ENCODE results near the gene MYL6B. TPM values are rescaled to one million over a fixed set of nuclear protein-coding genes. Genes with fewer than 3 reads are reported as not detected.
"Not testable (repeated sequence)": the region's sequence is repeated elsewhere in the genome, so short reads cannot be mapped to it uniquely, and the experiment has no call there.

Gene MYL6B
- total RNA-seq, 1 experiment from 2014 or later: 115 TPM

DNA sequence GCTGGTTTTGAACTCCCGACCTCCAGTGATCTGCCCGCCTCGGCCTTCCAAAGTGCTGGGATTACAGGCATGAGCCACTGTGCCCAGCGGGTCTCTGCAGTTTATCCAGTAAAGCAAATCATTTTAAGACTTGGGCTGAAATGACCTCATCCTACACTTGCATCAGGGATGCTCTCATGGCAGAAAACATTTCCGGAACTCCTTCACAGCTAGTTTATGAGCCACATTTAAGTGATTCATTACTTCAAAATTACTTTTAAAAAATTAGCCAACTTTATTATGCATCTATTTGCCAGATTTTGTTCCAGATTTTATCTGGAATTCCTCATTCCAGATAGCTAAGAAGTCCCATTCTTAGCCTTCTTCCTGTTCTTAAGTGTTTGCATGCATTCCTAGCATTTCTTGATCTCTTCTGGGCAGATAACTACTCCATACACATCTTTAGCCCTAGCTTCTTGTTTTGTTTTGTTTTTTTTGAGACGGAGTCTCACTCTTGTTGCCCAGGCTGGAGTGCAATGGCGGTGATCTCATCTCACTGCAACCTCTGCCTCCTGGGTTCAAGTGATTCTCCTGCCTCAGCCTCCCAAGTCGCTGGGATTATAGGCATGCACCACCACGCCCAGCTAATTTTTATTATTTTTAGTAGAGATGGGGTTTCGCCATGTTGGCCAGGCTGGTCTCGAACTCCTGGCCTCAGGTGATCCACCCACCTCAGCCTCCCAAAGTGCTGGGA, 44.6 kb downstream of the MYL6B start:
- in situ Hi-C loops (cut with HindIII; ENCODE audit: low sequenced_read_pairs); DNase-seq (ENCODE audit: low spot score): not testable (repeated sequence)

GRCh38 chr12:56197921-56198635, 45.7 kb downstream of the MYL6B start:
- DNase-seq (ENCODE audit: low spot score): no peak
- in situ Hi-C loops (cut with HindIII; ENCODE audit: low sequenced_read_pairs): no loop called here

GRCh38 chr12:56198836-56199235, 46.4 kb downstream of the MYL6B start:
- in situ Hi-C loops (cut with HindIII; ENCODE audit: low sequenced_read_pairs): no loop called here

GRCh38 chr12:56202366-56202765, 50.0 kb downstream of the MYL6B start:
- DNase-seq (ENCODE audit: low spot score): no peak
- in situ Hi-C loops (cut with HindIII; ENCODE audit: low sequenced_read_pairs): loop anchor here (10.0 kb wide), 1 partner anchor 92 kb away; no protein-coding TSS in a partner anchor

More at GRCh38 chr12:56198836-56199235, 46.4 kb downstream of the MYL6B start:
- DNase-seq (ENCODE audit: low spot score): no peak

- no peak for DNase-seq (ENCODE audit: low spot score)
Measured at GRCh38 chr12:56202838-56203237, 50.5 kb downstream of the MYL6B start.

GRCh38 chr12:56204275-56204674, 51.9 kb downstream of the MYL6B start:
- in situ Hi-C loops (cut with HindIII; ENCODE audit: low sequenced_read_pairs): loop anchor here (10.0 kb wide), 1 partner anchor 91 kb away; no protein-coding TSS in a partner anchor
- no peak for DNase-seq (ENCODE audit: low spot score)

More at GRCh38 chr12:56202838-56203237, 50.5 kb downstream of the MYL6B start:
- in situ Hi-C loops (cut with HindIII; ENCODE audit: low sequenced_read_pairs): loop anchor here (10.0 kb wide), 1 partner anchor 92 kb away; no protein-coding TSS in a partner anchor

- DNase-seq (ENCODE audit: low spot score): no peak
- in situ Hi-C loops (cut with HindIII; ENCODE audit: low sequenced_read_pairs): loop anchor here (10.0 kb wide), 1 partner anchor 89 kb away; no protein-coding TSS in a partner anchor
Measured at GRCh38 chr12:56205445-56205844, 53.1 kb downstream of the MYL6B start.

DNA sequence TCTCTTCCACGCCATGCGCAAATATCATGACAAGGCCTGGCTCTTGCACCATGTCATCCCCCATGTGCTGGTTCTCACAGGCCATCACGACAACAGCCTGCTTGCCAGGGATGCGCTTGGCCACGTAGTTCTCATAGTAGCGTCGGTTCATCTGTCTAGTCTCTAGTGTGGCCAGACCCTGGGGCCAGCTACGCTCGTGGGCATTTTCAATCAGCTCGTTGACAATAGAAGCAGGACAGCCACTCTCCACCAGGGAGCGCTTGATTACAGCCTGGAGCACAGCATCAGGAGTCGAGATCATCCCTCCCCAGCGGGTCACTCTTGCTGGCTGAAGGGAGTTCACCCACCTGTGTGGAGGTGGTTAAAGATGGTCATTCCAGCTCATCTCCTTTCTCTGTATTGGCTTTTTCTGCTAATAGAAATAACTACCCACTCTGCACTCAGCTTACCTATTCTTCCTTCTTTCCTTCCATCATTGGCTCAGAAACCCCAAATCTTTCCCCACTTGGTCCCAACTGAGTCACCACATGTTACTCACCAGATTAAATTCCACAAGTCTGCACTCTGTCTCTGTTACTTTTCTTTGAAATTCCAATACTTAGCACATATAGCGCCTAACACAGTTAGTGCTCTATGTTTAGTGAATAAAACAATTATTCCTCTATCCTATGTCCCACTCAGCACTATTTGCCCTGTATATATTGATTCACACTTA, 54.2 kb downstream of the MYL6B start:
- peak; percentile 63 for DNase-seq (ENCODE audit: low spot score)
- in situ Hi-C loops (cut with HindIII; ENCODE audit: low sequenced_read_pairs): loop anchor here (10.0 kb wide), 1 partner anchor 88 kb away; no protein-coding TSS in a partner anchor

Other genes starting within 250 kb of the MYL6B start
- 93.9 and 119 TPM in 2 replicates for gene PYM1, start 224.7 kb upstream of the MYL6B start, total RNA-seq (2014; rRNA removed; shearing (Covaris generic))
- 3.6 and 9.7 TPM in 2 replicates for gene DGKA, start 221.4 kb upstream of the MYL6B start, total RNA-seq (2014; rRNA removed; shearing (Covaris generic))
- 22.2 and 27.9 TPM in 2 replicates for gene PMEL, start 186.5 kb upstream of the MYL6B start, total RNA-seq (2014; rRNA removed; shearing (Covaris generic))
- 44.7 and 52.3 TPM in 2 replicates for gene CDK2, start 185.8 kb upstream of the MYL6B start, total RNA-seq (2014; rRNA removed; shearing (Covaris generic))
- 16.9 and 22.1 TPM in 2 replicates for gene RAB5B, start 178.5 kb upstream of the MYL6B start, total RNA-seq (2014; rRNA removed; shearing (Covaris generic))
- 39.8 and 50.2 TPM in 2 replicates for gene SUOX, start 155.3 kb upstream of the MYL6B start, total RNA-seq (2014; rRNA removed; shearing (Covaris generic))
- gene IKZF4, start 131.5 kb upstream of the MYL6B start, total RNA-seq (2014; rRNA removed; shearing (Covaris generic)): 0.54 and 4.4 TPM in 2 replicates
- 1,383 and 1,581 TPM in 2 replicates for gene RPS26, start 110.7 kb upstream of the MYL6B start, total RNA-seq (2014; rRNA removed; shearing (Covaris generic))
- 4.3 and 17.4 TPM in 2 replicates for gene ERBB3, start 72.4 kb upstream of the MYL6B start, total RNA-seq (2014; rRNA removed; shearing (Covaris generic))
- 357 and 451 TPM in 2 replicates for gene PA2G4, start 48.0 kb upstream of the MYL6B start, total RNA-seq (2014; rRNA removed; shearing (Covaris generic))
- 3,225 and 5,126 TPM in 2 replicates for gene RPL41, start 36.0 kb upstream of the MYL6B start, total RNA-seq (2014; rRNA removed; shearing (Covaris generic))
- 2.9 and 3.3 TPM in 2 replicates for gene ZC3H10, start 34.3 kb upstream of the MYL6B start, total RNA-seq (2014; rRNA removed; shearing (Covaris generic))
- gene ESYT1, start 24.3 kb upstream of the MYL6B start, total RNA-seq (2014; rRNA removed; shearing (Covaris generic)): 108 and 114 TPM in 2 replicates
- 1,669 and 1,953 TPM in 2 replicates for gene MYL6, start 5.8 kb downstream of the MYL6B start, total RNA-seq (2014; rRNA removed; shearing (Covaris generic))
- gene SMARCC2, start 36.9 kb downstream of the MYL6B start, total RNA-seq (2014; rRNA removed; shearing (Covaris generic)): 10.5 and 18.4 TPM in 2 replicates
- gene RNF41, start 69.3 kb downstream of the MYL6B start, total RNA-seq (2014; rRNA removed; shearing (Covaris generic)): 66.6 and 71.6 TPM in 2 replicates
- gene NABP2, start 71.8 kb downstream of the MYL6B start, total RNA-seq (2014; rRNA removed; shearing (Covaris generic)): 20.2 and 33.0 TPM in 2 replicates
- gene SLC39A5, start 77.5 kb downstream of the MYL6B start, total RNA-seq (2014; rRNA removed; shearing (Covaris generic)): not detected in 2 replicates
- 6.2 and 9.0 TPM in 2 replicates for gene ANKRD52, start 105.8 kb downstream of the MYL6B start, total RNA-seq (2014; rRNA removed; shearing (Covaris generic))
- 22.3 and 24.2 TPM in 2 replicates for gene COQ10A, start 114.4 kb downstream of the MYL6B start, total RNA-seq (2014; rRNA removed; shearing (Covaris generic))
- gene CS, start 147.7 kb downstream of the MYL6B start, total RNA-seq (2014; rRNA removed; shearing (Covaris generic)): 56.9 and 64.5 TPM in 2 replicates
- gene CNPY2, start 163.4 kb downstream of the MYL6B start, total RNA-seq (2014; rRNA removed; shearing (Covaris generic)): 153 and 218 TPM in 2 replicates
- 16.9 and 18.0 TPM in 2 replicates for gene PAN2, start 181.4 kb downstream of the MYL6B start, total RNA-seq (2014; rRNA removed; shearing (Covaris generic))
- 1.3 and 5.3 TPM in 2 replicates for gene IL23A, start 186.3 kb downstream of the MYL6B start, total RNA-seq (2014; rRNA removed; shearing (Covaris generic))
- gene STAT2, start 207.5 kb downstream of the MYL6B start, total RNA-seq (2014; rRNA removed; shearing (Covaris generic)): 25.6 and 26.9 TPM in 2 replicates
- not detected in 2 replicates for gene APOF, start 210.3 kb downstream of the MYL6B start, total RNA-seq (2014; rRNA removed; shearing (Covaris generic))